Left ventricle myocardium inferior (tissue), 1 donor: ENCODE data around the gene INPP1. TPM values are rescaled to one million over a fixed set of nuclear protein-coding genes. Genes with fewer than 3 reads are reported as not detected.
"Not testable (repeated sequence)": the region's sequence is repeated elsewhere in the genome, so short reads cannot be mapped to it uniquely, and the experiment has no call there.

Experiments used
- DNase-seq: peaks from one replicate; pipeline ENCODE4 v3.0.0-alpha.2; 2020
- H3K27ac ChIP-seq: fragments of 200-600 bp; replicated peaks from 2 replicates; pipeline ENCODE4 v1.8.0; 2021
- H3K27me3 ChIP-seq: fragments of 200-600 bp; 2 replicates; pipeline ENCODE4 v1.8.0; 2021; ENCODE audit warnings: low read depth
- H3K36me3 ChIP-seq: fragments of 200-600 bp; 2 replicates; pipeline ENCODE4 v1.8.0; 2021
- H3K4me1 ChIP-seq: fragments of 200-600 bp; 2 replicates; pipeline ENCODE4 v1.8.0; 2021
- H3K4me3 ChIP-seq: fragments of 200-600 bp; 2 replicates; pipeline ENCODE4 v1.8.0; 2021; ENCODE audit warnings: mild to moderate bottlenecking, moderate library complexity
- H3K9me3 ChIP-seq: fragments of 200-600 bp; replicated peaks from 2 replicates; pipeline ENCODE4 v1.8.0; 2021
- intact Hi-C: fragments of 100-400 bp; cut with micrococcal nuclease; formaldehyde crosslinking; loops from one replicate; pipeline ENCODE4 v1.11.0; 2022
- total RNA-seq: library from RNA; stranded (reverse); fragmentation: NEBNext Ultra II Directional; extraction: Animal tissue kit (Norgen Biotek cat#: 25700); gene quantifications from one replicate; pipeline ENCODE4 v1.2.1, GENCODE V29; 2021
- TF ChIP-seq, protein P1 (sequence below): fragments of 200-600 bp; IDR thresholded peaks from 2 replicates; pipeline ENCODE4 v1.8.0; 2021; ENCODE audit warnings: antibody characterized with exemption, mild to moderate bottlenecking, borderline replicate concordance
- donor health status: DM: no; HTN: yes; CAD: no; lungs with severe emphysema.

INPP1 gene
- total RNA-seq, 1 donor from 2014 or later = 15.0 TPM

DNA sequence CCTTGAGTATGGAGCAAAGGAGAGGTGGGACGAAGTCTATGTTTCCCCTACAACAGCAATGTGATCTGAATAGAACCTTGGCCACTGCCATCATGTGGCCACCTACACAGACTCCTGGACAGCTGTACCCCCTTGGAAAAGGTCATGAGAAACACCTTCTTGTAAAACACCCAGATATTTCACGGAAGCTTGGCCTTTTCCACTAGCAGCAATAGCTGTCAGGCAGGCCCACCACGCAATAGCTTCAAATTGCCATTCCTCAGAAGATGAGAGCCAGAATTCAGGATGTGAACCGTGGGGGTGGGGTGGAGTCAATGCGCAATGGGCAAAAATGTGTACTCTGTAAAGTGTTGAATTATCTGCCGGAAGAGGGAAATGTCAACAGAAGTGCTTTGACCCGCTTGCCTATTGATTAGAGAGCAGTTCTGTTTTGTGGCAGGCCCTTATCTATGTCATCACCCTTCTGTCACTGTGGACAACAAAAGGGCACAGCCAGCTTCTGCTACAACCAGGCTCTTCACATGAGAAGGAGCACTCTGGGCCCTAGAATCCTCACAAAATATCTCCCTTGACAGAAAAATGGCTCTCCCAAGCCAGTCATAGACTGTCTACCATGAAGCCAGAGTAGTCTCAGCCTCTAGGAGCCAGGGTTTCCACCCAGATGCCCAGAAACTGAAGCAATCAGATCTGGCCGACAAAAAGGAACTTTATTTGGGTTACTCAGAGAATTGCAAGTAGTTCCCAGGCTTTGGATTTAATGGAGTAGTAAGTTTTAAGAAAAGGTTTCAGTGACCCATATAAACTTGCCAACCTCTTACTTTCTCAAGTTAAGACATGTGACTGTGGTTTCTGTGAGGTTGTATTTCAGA lies 9.5 kb downstream of the INPP1 start:
- Histone ChIP-seq H3K27ac (peak overlapping the region; percentile 41), H3K36me3 (no peaks in the 10 kb centered on the region), H3K9me3 (no peaks in the 10 kb centered on the region), H3K4me3 (no peak overlapping the region), H3K4me1 (peaks cover 38% of the 10 kb centered on the region), H3K27me3 (no peaks in the 10 kb centered on the region)
- intact Hi-C loops = no loop called here
- no peak for DNase-seq
- TF ChIP-seq, protein P1, sequence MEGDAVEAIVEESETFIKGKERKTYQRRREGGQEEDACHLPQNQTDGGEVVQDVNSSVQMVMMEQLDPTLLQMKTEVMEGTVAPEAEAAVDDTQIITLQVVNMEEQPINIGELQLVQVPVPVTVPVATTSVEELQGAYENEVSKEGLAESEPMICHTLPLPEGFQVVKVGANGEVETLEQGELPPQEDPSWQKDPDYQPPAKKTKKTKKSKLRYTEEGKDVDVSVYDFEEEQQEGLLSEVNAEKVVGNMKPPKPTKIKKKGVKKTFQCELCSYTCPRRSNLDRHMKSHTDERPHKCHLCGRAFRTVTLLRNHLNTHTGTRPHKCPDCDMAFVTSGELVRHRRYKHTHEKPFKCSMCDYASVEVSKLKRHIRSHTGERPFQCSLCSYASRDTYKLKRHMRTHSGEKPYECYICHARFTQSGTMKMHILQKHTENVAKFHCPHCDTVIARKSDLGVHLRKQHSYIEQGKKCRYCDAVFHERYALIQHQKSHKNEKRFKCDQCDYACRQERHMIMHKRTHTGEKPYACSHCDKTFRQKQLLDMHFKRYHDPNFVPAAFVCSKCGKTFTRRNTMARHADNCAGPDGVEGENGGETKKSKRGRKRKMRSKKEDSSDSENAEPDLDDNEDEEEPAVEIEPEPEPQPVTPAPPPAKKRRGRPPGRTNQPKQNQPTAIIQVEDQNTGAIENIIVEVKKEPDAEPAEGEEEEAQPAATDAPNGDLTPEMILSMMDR = no peak

DNA sequence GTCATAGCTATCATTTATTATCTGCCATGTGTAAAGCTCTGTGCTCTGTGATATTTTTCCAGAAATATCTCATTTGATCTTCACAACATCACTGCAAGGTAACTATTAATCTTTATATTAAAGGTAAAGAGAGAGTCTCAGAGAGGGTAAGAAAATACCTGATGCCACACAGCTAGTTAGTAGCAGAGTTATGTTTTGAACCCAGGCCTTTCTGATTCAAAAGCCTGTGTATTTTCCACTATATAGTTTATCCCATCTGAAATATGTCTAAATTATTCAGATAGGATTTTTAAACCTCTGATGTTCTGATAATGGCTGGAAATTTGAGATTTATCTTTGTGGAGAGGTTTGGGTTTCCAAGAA lies 10.1 kb downstream of the INPP1 start:
- Histone ChIP-seq H3K9me3 (no peaks in the 10 kb centered on the region), H3K27ac (peak overlapping the region; percentile 41), H3K4me1 (peaks cover 44% of the 10 kb centered on the region), H3K27me3 (no peaks in the 10 kb centered on the region), H3K36me3 (no peaks in the 10 kb centered on the region), H3K4me3 (no peak overlapping the region)
- TF ChIP-seq, protein P1 = no peak
- intact Hi-C loops = no loop called here
- DNase-seq = no peak

DNA sequence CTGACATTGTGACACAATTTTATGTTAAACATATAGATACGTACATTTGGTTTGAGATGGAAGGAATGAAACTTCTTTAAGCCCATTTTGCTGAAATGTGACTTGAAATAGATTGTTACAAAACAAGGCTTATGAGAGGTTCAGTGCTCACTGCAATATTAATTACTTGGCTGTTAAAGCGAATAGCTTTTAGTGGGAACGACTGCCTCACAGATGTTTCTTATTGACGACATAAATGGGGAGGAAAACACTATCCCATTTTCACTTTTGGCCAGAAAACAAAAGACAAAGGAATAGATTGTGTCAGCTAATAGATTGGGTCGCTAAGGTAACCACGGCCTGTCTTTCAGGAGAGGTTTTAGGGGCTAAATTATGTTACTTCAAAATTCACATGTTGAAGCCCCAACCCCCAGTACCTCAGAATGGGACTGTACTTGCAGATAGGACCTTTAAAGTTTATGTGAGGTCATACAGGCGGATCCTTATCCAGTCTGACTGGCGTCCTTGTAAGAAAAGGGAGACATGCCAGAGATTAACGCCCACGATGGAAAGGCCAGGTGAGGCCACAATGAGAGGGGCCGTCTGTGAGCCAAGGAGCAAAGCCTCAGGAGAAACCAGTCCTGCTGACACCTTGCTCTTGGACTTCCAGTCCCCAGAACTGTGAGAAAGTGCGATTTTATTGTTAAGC lies 10.8 kb downstream of the INPP1 start:
- TF ChIP-seq, protein P1 = no peak
- H3K4me3 ChIP-seq = no peak overlapping the region
- DNase-seq = no peak
- no peaks in the 10 kb centered on the region for H3K36me3 ChIP-seq
- peaks cover 50% of the 10 kb centered on the region for H3K4me1 ChIP-seq
- H3K27ac ChIP-seq = peak overlapping the region; percentile 41
- intact Hi-C loops = no loop called here
- H3K9me3 ChIP-seq = no peaks in the 10 kb centered on the region
- no peaks in the 10 kb centered on the region for H3K27me3 ChIP-seq

DNA sequence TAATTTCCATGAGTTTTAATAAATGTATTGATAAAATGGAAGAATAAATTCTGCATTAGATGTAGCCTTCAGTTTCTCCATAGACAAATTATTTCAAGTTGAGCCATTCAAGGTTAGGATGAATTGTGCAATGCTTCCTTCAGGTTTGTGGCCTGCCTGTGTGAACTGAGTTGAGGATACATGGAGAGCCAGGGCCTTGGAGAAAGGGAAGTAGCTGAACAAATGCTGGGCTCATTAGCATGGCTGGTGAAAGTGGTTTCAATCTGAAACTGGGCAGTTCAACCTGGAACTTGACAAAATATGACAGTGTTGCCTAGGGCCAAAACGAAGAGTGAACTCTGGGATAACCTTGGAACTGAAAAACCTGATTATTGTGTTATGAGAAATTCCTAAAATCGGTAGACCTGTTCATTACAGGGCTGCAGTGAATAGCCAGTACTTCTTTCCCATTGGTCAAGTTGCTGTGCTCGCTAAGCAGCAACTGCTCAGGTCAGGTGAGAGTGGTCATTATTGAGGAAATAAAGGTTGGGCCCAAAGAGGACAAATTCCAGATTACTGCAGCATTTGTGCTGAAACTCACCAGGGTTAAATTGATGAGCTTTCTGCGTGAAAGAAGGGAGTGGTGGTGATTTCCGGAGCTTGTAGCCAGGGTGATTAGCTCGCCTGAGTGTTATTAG lies 12.7 kb downstream of the INPP1 start:
- TF ChIP-seq, protein P1 = no peak
- intact Hi-C loops = no loop called here
- H3K4me1 ChIP-seq = peaks cover 64% of the 10 kb centered on the region
- no peaks in the 10 kb centered on the region for H3K27me3 ChIP-seq
- no peaks in the 10 kb centered on the region for H3K9me3 ChIP-seq
- DNase-seq = no peak
- H3K27ac ChIP-seq = no peak overlapping the region
- peaks cover 8% of the 10 kb centered on the region for H3K36me3 ChIP-seq
- no peak overlapping the region for H3K4me3 ChIP-seq

DNA sequence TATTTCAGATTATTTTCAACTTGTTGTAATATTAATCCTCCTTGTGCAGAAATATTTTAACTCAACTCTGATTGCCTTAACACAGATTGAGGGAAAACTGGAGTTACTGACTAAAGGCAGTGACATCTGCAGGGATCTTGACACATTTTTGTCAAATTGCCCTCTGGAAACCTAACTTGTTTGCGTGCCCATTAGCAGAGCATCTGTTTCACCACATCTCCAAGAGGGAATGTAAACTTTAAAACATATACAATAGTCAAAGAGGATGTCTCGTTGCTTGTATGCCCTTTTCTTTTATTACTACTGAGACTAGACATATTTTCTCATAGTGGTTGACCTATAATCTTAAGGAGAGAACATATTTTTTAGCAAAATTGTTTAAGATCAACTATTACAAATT lies 14.2 kb downstream of the INPP1 start:
- Histone ChIP-seq H3K4me1 (peaks cover 61% of the 10 kb centered on the region), H3K9me3 (no peaks in the 10 kb centered on the region), H3K4me3 (no peak overlapping the region), H3K36me3 (peaks cover 22% of the 10 kb centered on the region), H3K27ac (no peak overlapping the region), H3K27me3 (no peaks in the 10 kb centered on the region)
- TF ChIP-seq, protein P1 = no peak
- no peak for DNase-seq
- intact Hi-C loops = no loop called here

DNA sequence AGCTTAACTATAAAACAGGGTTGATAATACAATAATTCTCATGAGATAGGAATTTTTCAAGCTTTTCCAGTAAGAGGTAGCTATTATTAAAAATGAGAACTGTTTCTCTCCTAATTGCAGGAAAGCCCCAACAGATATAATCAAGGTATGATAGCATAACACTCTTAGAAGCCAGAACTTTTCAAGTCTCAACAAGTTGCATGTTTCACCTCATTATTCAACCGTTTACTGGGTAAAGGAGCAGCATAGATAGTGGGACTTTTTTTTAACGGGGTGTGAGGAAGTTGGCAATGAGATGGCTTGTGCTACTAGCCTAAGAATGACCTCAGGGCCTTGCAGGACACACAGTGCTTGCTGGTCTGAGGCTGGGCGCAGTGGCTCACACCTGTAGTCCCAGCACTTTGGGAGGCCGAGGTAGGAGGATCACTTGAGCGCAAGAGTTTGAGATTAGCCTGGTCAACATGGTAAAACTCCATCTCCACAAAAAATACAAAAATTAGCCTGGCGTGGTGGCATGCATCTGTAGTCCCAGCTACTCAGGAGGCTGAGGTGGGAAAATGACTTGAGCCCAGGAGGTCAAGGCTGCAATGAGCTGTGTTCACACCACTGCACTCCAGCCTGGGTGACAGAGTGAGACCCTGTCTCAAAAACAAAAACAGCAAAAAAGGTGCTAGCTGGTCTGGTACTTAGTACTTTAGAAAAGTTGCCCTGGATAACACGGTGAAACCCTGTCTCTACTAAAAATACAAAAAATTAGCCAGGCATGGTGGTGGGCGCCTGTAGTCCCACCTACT lies 15.5 kb downstream of the INPP1 start:
- Histone ChIP-seq H3K4me1 (peaks cover 49% of the 10 kb centered on the region), H3K36me3 (peaks cover 32% of the 10 kb centered on the region), H3K27ac (peak overlapping the region; percentile 71), H3K4me3 (peak overlapping the region; percentile 43)
- DNase-seq, intact Hi-C loops, H3K27me3 ChIP-seq, H3K9me3 ChIP-seq: not testable (repeated sequence)
